HG03039 (cell line): Measurements from ENCODE around the gene PCDHA12.

Experiments used
- ATAC-seq: cut with Tn5 transposase; IDR thresholded peaks from one replicate; pipeline ENCODE4 v1.9.1; 2021; ENCODE audit warnings: mild to moderate bottlenecking, moderate library complexity; ENCODE audit not compliant: unreplicated experiment

Gene PCDHA12

GRCh38 chr5:140926443-140927227, 51.5 kb downstream of the PCDHA12 start:
- ATAC-seq, result no peak

- no peak for ATAC-seq
These were observed 52.1 kb downstream of the PCDHA12 start for GRCh38 chr5:140927228-140927573.
